H9 (cell line): Measurements from ENCODE around the gene SLC44A2. TPM values are rescaled to one million over a fixed set of nuclear protein-coding genes. Genes with fewer than 3 reads are reported as not detected.
A peak's percentile ranks its signal among the peaks of the same experiment; 100 is the strongest.

ENCODE experiments used
- DNase-seq: peaks from one replicate; pipeline ENCODE4 v3.0.0-alpha.2; 2017
- H2AFZ ChIP-seq: one replicate; pipeline ENCODE4 v1.6.1; 2013; ENCODE audit warnings: mild to moderate bottlenecking, low read length, control low read depth, moderate library complexity
- H2AK5ac ChIP-seq: 2 replicates; pipeline ENCODE4 v1.6.1; 2013; ENCODE audit warnings: low read length, control low read depth, mixed read lengths; ENCODE audit not compliant: insufficient read length
- H2BK120ac ChIP-seq: one replicate; pipeline ENCODE4 v1.6.1; 2013; ENCODE audit warnings: low read depth, mild to moderate bottlenecking, low read length, control low read depth, inconsistent platforms; ENCODE audit not compliant: poor library complexity, severe bottlenecking
- H2BK12ac ChIP-seq: 2 replicates; pipeline ENCODE4 v1.6.1; 2013; ENCODE audit warnings: low read length, control low read depth, mixed read lengths, low read depth; ENCODE audit not compliant: insufficient read length
- H2BK15ac ChIP-seq: 2 replicates; pipeline ENCODE4 v1.6.1; 2013; ENCODE audit warnings: low read depth, low read length, control low read depth
- H2BK20ac ChIP-seq: one replicate; pipeline ENCODE4 v1.6.1; 2013; ENCODE audit warnings: low read depth, mild to moderate bottlenecking, low read length, control low read depth, inconsistent platforms; ENCODE audit not compliant: poor library complexity, severe bottlenecking
- H2BK5ac ChIP-seq: 2 replicates; pipeline ENCODE4 v1.6.1; 2013; ENCODE audit warnings: low read length, control low read depth, mixed read lengths; ENCODE audit not compliant: insufficient read length
- H3K14ac ChIP-seq: 2 replicates; pipeline ENCODE4 v1.6.1; 2013; ENCODE audit warnings: low read length, control low read depth; ENCODE audit not compliant: insufficient read depth
- H3K18ac ChIP-seq: 2 replicates; pipeline ENCODE4 v1.6.1; 2013; ENCODE audit warnings: low read depth, mild to moderate bottlenecking, mixed read lengths, low read length, control low read depth; ENCODE audit not compliant: insufficient read length
- H3K23ac ChIP-seq: 2 replicates; pipeline ENCODE4 v1.6.1; 2013; ENCODE audit warnings: low read length, control low read depth, mixed read lengths, low read depth; ENCODE audit not compliant: insufficient read length
- H3K23me2 ChIP-seq: 2 replicates; pipeline ENCODE4 v1.6.1; 2013; ENCODE audit warnings: low read depth, mild to moderate bottlenecking, mixed read lengths, low read length, control low read depth; ENCODE audit not compliant: insufficient read length, poor library complexity, severe bottlenecking
- H3K27ac ChIP-seq: 2 replicates; pipeline ENCODE4 v1.5.1; 2013; ENCODE audit warnings: low read length, control low read depth, mixed read lengths, low read depth; ENCODE audit not compliant: insufficient read length
- H3K27me3 ChIP-seq: 2 replicates; pipeline ENCODE4 v1.6.1; 2013; ENCODE audit warnings: low read length, control low read depth, inconsistent platforms; ENCODE audit not compliant: insufficient read depth
- H3K4ac ChIP-seq: 2 replicates; pipeline ENCODE4 v1.6.1; 2013; ENCODE audit warnings: low read depth, mild to moderate bottlenecking, control low read depth, inconsistent platforms, low read length, moderate library complexity
- H3K4me1 ChIP-seq: 2 replicates; pipeline ENCODE4 v1.6.1; 2013; ENCODE audit warnings: low read length, control low read depth, inconsistent platforms; ENCODE audit not compliant: insufficient read depth
- H3K4me2 ChIP-seq: 2 replicates; pipeline ENCODE4 v1.6.1; 2013; ENCODE audit warnings: low read length, control low read depth, mixed read lengths; ENCODE audit not compliant: insufficient read length, insufficient read depth
- H3K56ac ChIP-seq: 2 replicates; pipeline ENCODE4 v1.6.1; 2013; ENCODE audit warnings: low read depth, mild to moderate bottlenecking, mixed read lengths, low read length, control low read depth; ENCODE audit not compliant: insufficient read length
- H3K79me1 ChIP-seq: 2 replicates; pipeline ENCODE4 v1.6.1; 2013; ENCODE audit warnings: low read depth, mild to moderate bottlenecking, moderate library complexity, low read length, control low read depth, inconsistent platforms; ENCODE audit not compliant: insufficient read depth, poor library complexity, severe bottlenecking
- H3K79me2 ChIP-seq: 2 replicates; pipeline ENCODE4 v1.6.1; 2013; ENCODE audit warnings: low read length, control low read depth, inconsistent platforms; ENCODE audit not compliant: insufficient read depth
- H3K9ac ChIP-seq: 2 replicates; pipeline ENCODE4 v1.6.1; 2013; ENCODE audit warnings: low read length, control low read depth, mixed read lengths; ENCODE audit not compliant: insufficient read length; ENCODE audit errors: extremely low read depth
- H3K9me3 ChIP-seq: one replicate; pipeline ENCODE4 v1.6.1; 2013; ENCODE audit warnings: low read depth, low read length, inconsistent platforms; ENCODE audit not compliant: control insufficient read depth
- H3T11ph ChIP-seq: one replicate; pipeline ENCODE4 v1.6.1; 2013; ENCODE audit warnings: mild to moderate bottlenecking, low read length, control low read depth, inconsistent platforms
- H4K20me1 ChIP-seq: one replicate; pipeline ENCODE4 v1.6.1; 2013; ENCODE audit not compliant: control insufficient read depth, insufficient read length, insufficient read depth
- H4K5ac ChIP-seq: 2 replicates; pipeline ENCODE4 v1.6.1; 2013; ENCODE audit warnings: low read depth, mild to moderate bottlenecking, mixed read lengths, low read length, control low read depth; ENCODE audit not compliant: insufficient read length
- H4K8ac ChIP-seq: replicated peaks from 2 replicates; pipeline ENCODE4 v1.6.1; 2013; ENCODE audit warnings: low read length, control low read depth, mixed read lengths, low read depth; ENCODE audit not compliant: insufficient read length
- H4K91ac ChIP-seq: 2 replicates; pipeline ENCODE4 v1.6.1; 2013; ENCODE audit warnings: low read depth, mild to moderate bottlenecking, moderate library complexity, mixed read lengths, low read length, control low read depth; ENCODE audit not compliant: insufficient read length
- H3K27ac Mint-ChIP-seq, 3 experiments: 2 replicates in 2 of 3; 3 replicates in 1 of 3; pipeline ENCODE4 v1.8.0; 2020 to 2021; ENCODE audit warnings: mixed read lengths in 3 of 3, mild to moderate bottlenecking in 1 of 3, moderate library complexity in 1 of 3
- H3K27me3 Mint-ChIP-seq: 2 replicates; pipeline ENCODE4 v1.8.0; 2021; ENCODE audit warnings: low read depth, mild to moderate bottlenecking, moderate library complexity, mixed read lengths
- H3K36me3 Mint-ChIP-seq, 3 experiments: 2 replicates in 2 of 3; 3 replicates in 1 of 3; pipeline ENCODE4 v1.8.0; 2020 to 2021; ENCODE audit warnings: low read depth in 3 of 3, mixed read lengths in 3 of 3; ENCODE audit not compliant: insufficient read depth in 1 of 3
- H3K4me1 Mint-ChIP-seq, 2 experiments: 2 replicates each; pipeline ENCODE4 v1.8.0; 2020; ENCODE audit warnings: mixed read lengths in 2 of 2
- H3K4me3 Mint-ChIP-seq, 2 experiments: 2 replicates in 1 of 2; 3 replicates in 1 of 2; pipeline ENCODE4 v1.8.0; 2020 to 2021; ENCODE audit warnings: mild to moderate bottlenecking in 2 of 2, mixed read lengths in 2 of 2, moderate library complexity in 1 of 2
- H3K9me3 Mint-ChIP-seq, 2 experiments: 2 replicates in 1 of 2; 3 replicates in 1 of 2; pipeline ENCODE4 v1.8.0; 2020; ENCODE audit warnings: mild to moderate bottlenecking in 2 of 2, mixed read lengths in 2 of 2, moderate library complexity in 1 of 2
- CTCF ChIP-seq: fragments of 200-600 bp; sonication (generic); conservative IDR thresholded peaks from 3 replicates; pipeline ENCODE4 v1.8.0; 2021; ENCODE audit warnings: antibody characterized with exemption, mild to moderate bottlenecking
- whole genome bisulfite sequencing: extraction: QIAGEN DNeasy Blood & Tissue Kit; methylation state at CpG from one replicate; pipeline ENCODE4 v1.1.7; 2013; ENCODE audit warnings: missing lambda C conversion rate, low lambda C conversion rate, mixed read lengths; ENCODE audit not compliant: insufficient read length; ENCODE audit errors: extremely low coverage; 5-methylcytosine and 5-hydroxymethylcytosine counted together
- total RNA-seq: library from RNA; stranded (reverse); gene quantifications from 2 replicates; pipeline ENCODE4 v1.2.1, GENCODE V29; 2021

SLC44A2 gene
- total RNA-seq, 1 experiment from 2014 or later: 121 TPM

GRCh38 chr19:10644260-10645007 is 19.1 kb downstream of the SLC44A2 start:
- H3K27ac Mint-ChIP-seq: peak overlapping the region; percentile 88 to 96 (median 91); a peak in 6 of 7 replicates
- H3K23me2 ChIP-seq: no peaks in the 10 kb centered on the region
- peak; percentile 91 for DNase-seq
- H2AFZ ChIP-seq: no peak overlapping the region
- no peak overlapping the region for H3K9ac ChIP-seq
- no peaks in the 10 kb centered on the region for H3K27me3 ChIP-seq
- peaks cover 8 to 41% (median 37%) of the 10 kb centered on the region in 3 experiments; a peak in 6 of 7 replicates for H3K36me3 Mint-ChIP-seq
- H3K14ac ChIP-seq: no peak overlapping the region
- WGBS: no CpG with 5 or more reads among the region's 14 CpGs
- H3K9me3 ChIP-seq: no peaks in the 10 kb centered on the region
- no peak overlapping the region for H2BK5ac ChIP-seq
- H3K23ac ChIP-seq: no peak overlapping the region
- no peak overlapping the region for H3K56ac ChIP-seq
- H3K9me3 Mint-ChIP-seq: no peaks in the 10 kb centered on the region
- H4K20me1 ChIP-seq: no peaks in the 10 kb centered on the region
- H4K8ac ChIP-seq: no peak overlapping the region
- no peak overlapping the region for H3K4ac ChIP-seq
- H3K4me1 Mint-ChIP-seq: peaks cover 27 to 33% of the 10 kb centered on the region in 2 experiments
- H3T11ph ChIP-seq: no peak overlapping the region
- H3K27me3 Mint-ChIP-seq: no peaks in the 10 kb centered on the region
- peak; percentile 92 for TF ChIP-seq CTCF
- no peak overlapping the region for H2BK20ac ChIP-seq
- no peak overlapping the region for H4K91ac ChIP-seq
- no peak overlapping the region for H2BK12ac ChIP-seq
- no peak overlapping the region for H3K4me2 ChIP-seq
- no peak overlapping the region for H2BK15ac ChIP-seq
- H3K79me1 ChIP-seq: no peaks in the 10 kb centered on the region
- peaks cover 3% of the 10 kb centered on the region; the same call in 1 of the 2 replicates for H3K4me1 ChIP-seq
- no peak overlapping the region for H2AK5ac ChIP-seq
- H3K4me3 Mint-ChIP-seq: peak overlapping the region in 1 of 2 experiments; percentile 58; a peak in 3 of 5 replicates
- no peak overlapping the region for H3K27ac ChIP-seq
- no peak overlapping the region for H2BK120ac ChIP-seq
- H3K79me2 ChIP-seq: no peaks in the 10 kb centered on the region
- H3K18ac ChIP-seq: no peak overlapping the region
- no peak overlapping the region for H4K5ac ChIP-seq
